GM08714 (cell line): ENCODE data around the gene DUSP19.

Experiments
- H3K4me3 ChIP-seq: fragments of 200-500 bp; sonication (Bioruptor generic); 2 replicates; pipeline ENCODE4 v1.5.1; 2014; ENCODE audit warnings: mild to moderate bottlenecking, low read length, inconsistent platforms
- ZNF274 ChIP-seq: IDR thresholded peaks from 2 replicates; pipeline ENCODE4 v1.6.1; 2012; ENCODE audit warnings: mild to moderate bottlenecking, low read depth, low read length

The DUSP19 gene

DNA sequence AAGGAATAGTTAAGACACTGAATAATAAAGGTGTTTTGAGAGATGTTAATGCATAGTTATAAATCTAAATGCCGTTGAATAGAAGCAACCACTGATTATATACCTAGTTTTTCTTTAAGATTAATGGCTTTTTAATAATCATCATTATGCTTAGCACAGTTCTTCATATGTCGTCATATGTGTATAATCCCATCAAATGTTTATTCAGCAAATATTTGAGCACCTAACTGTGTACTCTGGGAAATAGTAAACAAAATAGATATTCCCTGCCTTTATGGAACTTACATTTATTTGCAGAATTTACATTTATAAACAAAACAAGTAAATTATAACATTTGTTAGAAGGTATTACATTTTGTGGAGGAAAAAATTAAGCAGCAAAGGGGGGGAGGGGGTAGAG, 55.5 kb downstream of the DUSP19 start:
- TF ChIP-seq ZNF274, result no peak
- H3K4me3 ChIP-seq, result no peak overlapping the region

GRCh38 chr2:183148955-183149354, 70.4 kb downstream of the DUSP19 start:
- no peak for TF ChIP-seq ZNF274
- H3K4me3 ChIP-seq, result no peak overlapping the region

GRCh38 chr2:183149489-183149888, 70.9 kb downstream of the DUSP19 start:
- H3K4me3 ChIP-seq, result no peak overlapping the region
- TF ChIP-seq ZNF274, result no peak
